22Rv1 (cell line): ENCODE results near the gene TPPP.

Experiments used
- ZFX ChIP-seq: fragments of 450-650 bp; IDR thresholded peaks from 2 replicates; pipeline ENCODE4 v1.6.1; 2017; ENCODE audit warnings: antibody characterized with exemption, borderline replicate concordance
- TF ChIP-seq, protein P1 (sequence below): fragments of 450-650 bp; IDR thresholded peaks from 2 replicates; pipeline ENCODE4 v1.5.1; 2017; ENCODE audit warnings: mild to moderate bottlenecking

DNA sequence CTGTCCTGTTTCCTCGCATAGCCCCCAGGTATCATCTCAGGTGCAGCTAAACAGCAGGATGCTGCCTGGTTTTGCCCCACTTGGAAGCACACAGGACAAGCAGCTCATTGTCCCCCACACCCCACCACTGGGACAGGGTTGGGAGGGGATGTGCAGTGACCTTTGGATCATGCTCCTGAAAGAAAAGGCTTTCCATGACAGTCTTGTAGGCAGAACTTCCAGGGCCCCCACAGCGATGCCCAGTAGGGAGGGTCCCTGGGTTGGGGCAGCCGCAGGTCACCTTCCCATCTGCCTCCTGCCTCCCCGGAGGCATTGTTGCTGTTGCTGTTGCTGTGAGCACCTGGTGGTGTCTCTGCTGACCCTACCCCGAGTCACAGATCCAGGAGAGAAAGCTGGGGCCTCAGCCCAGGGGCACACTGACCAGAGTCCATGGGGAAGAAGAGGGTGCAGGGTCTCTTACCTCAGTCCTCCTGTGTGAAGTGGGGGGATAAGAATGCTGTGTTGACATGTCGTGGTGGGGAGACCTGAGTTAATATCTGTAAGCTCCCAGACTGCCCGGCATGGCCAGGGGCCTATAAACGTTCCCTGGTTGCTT lies 72.5 kb downstream of the TPPP start:
- TF ChIP-seq, protein P1, sequence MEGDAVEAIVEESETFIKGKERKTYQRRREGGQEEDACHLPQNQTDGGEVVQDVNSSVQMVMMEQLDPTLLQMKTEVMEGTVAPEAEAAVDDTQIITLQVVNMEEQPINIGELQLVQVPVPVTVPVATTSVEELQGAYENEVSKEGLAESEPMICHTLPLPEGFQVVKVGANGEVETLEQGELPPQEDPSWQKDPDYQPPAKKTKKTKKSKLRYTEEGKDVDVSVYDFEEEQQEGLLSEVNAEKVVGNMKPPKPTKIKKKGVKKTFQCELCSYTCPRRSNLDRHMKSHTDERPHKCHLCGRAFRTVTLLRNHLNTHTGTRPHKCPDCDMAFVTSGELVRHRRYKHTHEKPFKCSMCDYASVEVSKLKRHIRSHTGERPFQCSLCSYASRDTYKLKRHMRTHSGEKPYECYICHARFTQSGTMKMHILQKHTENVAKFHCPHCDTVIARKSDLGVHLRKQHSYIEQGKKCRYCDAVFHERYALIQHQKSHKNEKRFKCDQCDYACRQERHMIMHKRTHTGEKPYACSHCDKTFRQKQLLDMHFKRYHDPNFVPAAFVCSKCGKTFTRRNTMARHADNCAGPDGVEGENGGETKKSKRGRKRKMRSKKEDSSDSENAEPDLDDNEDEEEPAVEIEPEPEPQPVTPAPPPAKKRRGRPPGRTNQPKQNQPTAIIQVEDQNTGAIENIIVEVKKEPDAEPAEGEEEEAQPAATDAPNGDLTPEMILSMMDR: no peak
- no peak for TF ChIP-seq ZFX
